ENCODE data around the gene HUS1.

DNA sequence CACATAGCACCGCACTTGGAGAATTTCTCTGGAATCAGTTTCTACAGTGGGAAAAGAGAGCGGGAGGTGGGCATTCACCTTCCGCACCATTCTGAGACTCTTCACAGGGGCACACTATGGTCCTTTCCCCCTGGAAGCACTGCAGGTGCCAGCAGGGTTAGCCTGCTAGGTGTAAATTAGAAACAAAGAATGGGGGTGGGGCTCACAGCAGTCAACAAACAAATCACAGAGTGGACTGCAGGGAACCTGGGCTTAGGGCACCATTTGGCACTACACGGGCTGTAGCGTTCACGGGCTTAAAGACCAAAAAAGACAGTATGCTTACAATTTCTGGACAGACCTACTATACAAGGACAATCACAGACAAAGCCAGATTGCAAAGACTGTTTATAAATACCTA lies 23.2 kb downstream of the HUS1 start:
- TF ChIP-seq, protein P1, sequence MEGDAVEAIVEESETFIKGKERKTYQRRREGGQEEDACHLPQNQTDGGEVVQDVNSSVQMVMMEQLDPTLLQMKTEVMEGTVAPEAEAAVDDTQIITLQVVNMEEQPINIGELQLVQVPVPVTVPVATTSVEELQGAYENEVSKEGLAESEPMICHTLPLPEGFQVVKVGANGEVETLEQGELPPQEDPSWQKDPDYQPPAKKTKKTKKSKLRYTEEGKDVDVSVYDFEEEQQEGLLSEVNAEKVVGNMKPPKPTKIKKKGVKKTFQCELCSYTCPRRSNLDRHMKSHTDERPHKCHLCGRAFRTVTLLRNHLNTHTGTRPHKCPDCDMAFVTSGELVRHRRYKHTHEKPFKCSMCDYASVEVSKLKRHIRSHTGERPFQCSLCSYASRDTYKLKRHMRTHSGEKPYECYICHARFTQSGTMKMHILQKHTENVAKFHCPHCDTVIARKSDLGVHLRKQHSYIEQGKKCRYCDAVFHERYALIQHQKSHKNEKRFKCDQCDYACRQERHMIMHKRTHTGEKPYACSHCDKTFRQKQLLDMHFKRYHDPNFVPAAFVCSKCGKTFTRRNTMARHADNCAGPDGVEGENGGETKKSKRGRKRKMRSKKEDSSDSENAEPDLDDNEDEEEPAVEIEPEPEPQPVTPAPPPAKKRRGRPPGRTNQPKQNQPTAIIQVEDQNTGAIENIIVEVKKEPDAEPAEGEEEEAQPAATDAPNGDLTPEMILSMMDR (conservative IDR thresholded peaks at IDR 0.05) = no peak
- TF ChIP-seq ZFX (IDR thresholded peaks at IDR 0.05) = no peak
